T-cell (primary cell): ENCODE data around the gene HLX. TPM values are rescaled to one million over a fixed set of nuclear protein-coding genes. Genes with fewer than 3 reads are reported as not detected.

ENCODE experiments used
- ATAC-seq, 4 experiments: fragments of 200-7000 bp in 3 of 4; fragments of 150-1000 bp in 1 of 4; cut with Tn5 transposase; replicated peaks in 1 of 4; 1 replicate in 3 of 4; 2 replicates in 1 of 4; pipeline ENCODE4 v1.10.0; 2021; ENCODE audit warnings: moderate library complexity in 3 of 4, mild to moderate bottlenecking in 2 of 4, moderate number of reproducible peaks in 1 of 4
- CTCF ChIA-PET, 2 donors: fragments of 300-600 bp; sonication (Branson Sonifier 250); formaldehyde crosslinking; loops; one replicate each; lab custom pipeline; 2022; ENCODE audit warnings: antibody characterized with exemption in 2 of 2; lab: Charles Lee
- POLR2A ChIA-PET, 2 donors: fragments of 300-600 bp; sonication (Branson Sonifier 250); formaldehyde crosslinking; loops; one replicate each; lab custom pipeline; 2022; ENCODE audit warnings: antibody characterized with exemption in 2 of 2; lab: Charles Lee
- DNase-seq, 35 experiments: peaks; one replicate each; pipeline versions ENCODE4 v3.0.0 to v3.0.0-alpha.2; 2013 to 2023
- H3K27ac ChIP-seq: one replicate; pipeline ENCODE4 v1.5.1; 2013; ENCODE audit warnings: low read length
- H3K27me3 ChIP-seq, 2 experiments: replicated peaks in 1 of 2; 1 replicate in 1 of 2; 2 replicates in 1 of 2; pipeline versions ENCODE4 v1.6.1 to v1.7.0; 2013; ENCODE audit warnings: low read length in 1 of 2, mixed read lengths in 1 of 2; ENCODE audit not compliant: control insufficient read depth in 2 of 2, insufficient read depth in 2 of 2; ENCODE audit errors: extremely low read depth in 1 of 2
- H3K36me3 ChIP-seq, 2 donors: 1 replicate in 1 of 2; 2 replicates in 1 of 2; pipeline versions ENCODE4 v1.6.1 to v1.7.0; 2013; ENCODE audit warnings: low read length in 1 of 2; ENCODE audit not compliant: control insufficient read depth in 2 of 2, insufficient read depth in 1 of 2; ENCODE audit errors: extremely low read depth in 1 of 2
- H3K4me1 ChIP-seq, 2 experiments: 1 replicate in 1 of 2; 2 replicates in 1 of 2; pipeline versions ENCODE4 v1.6.1 to v1.7.0; 2013; ENCODE audit warnings: low read length in 2 of 2, mixed read lengths in 1 of 2; ENCODE audit not compliant: insufficient read depth in 2 of 2, control insufficient read depth in 1 of 2; ENCODE audit errors: extremely low read depth in 1 of 2
- H3K4me3 ChIP-seq, 2 donors: 1 replicate in 1 of 2; 2 replicates in 1 of 2; pipeline versions ENCODE4 v1.5.1 to v1.7.0; 2013; ENCODE audit warnings: mild to moderate bottlenecking in 2 of 2, low read length in 1 of 2, moderate library complexity in 1 of 2; ENCODE audit not compliant: control insufficient read depth in 1 of 2; ENCODE audit errors: extremely low read depth in 1 of 2
- H3K9me3 ChIP-seq: 2 replicates; pipeline ENCODE4 v1.7.0; 2013
- H3K27ac Mint-ChIP-seq, 2 donors: one replicate each; pipeline ENCODE4 v1.8.0; 2020 to 2021; ENCODE audit warnings: mild to moderate bottlenecking in 2 of 2, mixed read lengths in 2 of 2
- H3K27me3 Mint-ChIP-seq, 2 donors: one replicate each; pipeline ENCODE4 v1.8.0; 2021 to 2022; ENCODE audit warnings: mixed read lengths in 2 of 2
- H3K36me3 Mint-ChIP-seq: one replicate; pipeline ENCODE4 v1.8.0; 2021; ENCODE audit warnings: mixed read lengths
- H3K4me1 Mint-ChIP-seq, 3 donors: one replicate each; pipeline ENCODE4 v1.8.0; 2020 to 2022; ENCODE audit warnings: mixed read lengths in 3 of 3, mild to moderate bottlenecking in 1 of 3
- H3K4me3 Mint-ChIP-seq, 3 donors: one replicate each; pipeline ENCODE4 v1.8.0; 2020 to 2022; ENCODE audit warnings: mild to moderate bottlenecking in 3 of 3, mixed read lengths in 3 of 3, moderate library complexity in 3 of 3
- H3K9me3 Mint-ChIP-seq, 3 donors: one replicate each; pipeline ENCODE4 v1.8.0; 2020 to 2022; ENCODE audit warnings: mixed read lengths in 3 of 3
- WGBS: methylation state at CpG from one replicate; pipeline ENCODE4 v1.1.5; 2013; ENCODE audit warnings: missing lambda C conversion rate; ENCODE audit not compliant: insufficient coverage; 5-methylcytosine and 5-hydroxymethylcytosine counted together
- total RNA-seq, 35 experiments: library from RNA in 6 of 35; stranded (reverse) in 6 of 35; fragments of 120-200 nt in 1 of 35; gene quantifications; one replicate each; pipeline versions ENCODE4 v1.2.1 to v1.2.4 and lab custom pipeline; 2013 to 2026

HLX gene
- total RNA-seq (under 1 TPM in 4 of 5 donors, not detected in 1; 0.18 to 0.46 (median 0.37) TPM), total RNA-seq (lab: John Stamatoyannopoulos, UW) (0.04 to 3.6 (median 0.20) reads per million in 29 experiments)
- 0.06 TPM for total RNA-seq (2013)

GRCh38 chr1:220879076-220879508, at the start of gene HLX:
Gene HLX (plus strand): TSS chr1:220879443. CDS start chr1:220879858, 415 bp downstream.
- H3K9me3 Mint-ChIP-seq: no peaks in the 10 kb centered on the region
- H3K36me3 ChIP-seq: no peaks in the 10 kb centered on the region
- no peaks in the 10 kb centered on the region for H3K36me3 Mint-ChIP-seq
- H3K27me3 Mint-ChIP-seq: peaks cover 64 to 80% of the 10 kb centered on the region in 2 donors
- peak in 3 of 4 experiments; percentile 11 to 42 (median 37) for ATAC-seq
- POLR2A ChIA-PET: no interaction called here
- CTCF ChIA-PET: no interaction called here
- no peaks in the 10 kb centered on the region for H3K9me3 ChIP-seq
- peak in 3 of 35 experiments; percentile 10 to 54 (median 34) for DNase-seq
- peak within 1 kb of the TSS in 1 of 2 donors; percentile 39 for H3K27ac Mint-ChIP-seq
- H3K27me3 ChIP-seq: peaks cover 0 to 72% of the 10 kb centered on the region in 2 experiments
- no peak within 1 kb of the TSS for H3K27ac ChIP-seq
- peaks cover 4 to 28% of the 10 kb centered on the region in 2 experiments for H3K4me1 ChIP-seq
- peak within 1 kb of the TSS; percentile 10 to 52 for H3K4me3 ChIP-seq
- peaks cover 22 to 37% (median 36%) of the 10 kb centered on the region in 3 donors for H3K4me1 Mint-ChIP-seq
- 3% methylated on average over 17 of the region's 26 CpGs for WGBS
- peak within 1 kb of the TSS; percentile 65 to 82 (median 74) for H3K4me3 Mint-ChIP-seq

GRCh38 chr1:220833436-220833835, 45.8 kb upstream of the HLX start:
- no peaks in the 10 kb centered on the region for H3K9me3 Mint-ChIP-seq
- POLR2A ChIA-PET: no interaction called here

GRCh38 chr1:220834155-220834870, 44.9 kb upstream of the HLX start:
- Mint-ChIP-seq H3K27me3 (peaks cover 0 to 13% of the 10 kb centered on the region in 2 donors), H3K4me1 (no peaks in the 10 kb centered on the region), H3K9me3 (no peaks in the 10 kb centered on the region), H3K4me3 (no peak overlapping the region), H3K27ac (no peak overlapping the region), H3K36me3 (no peaks in the 10 kb centered on the region)
- H3K36me3 ChIP-seq: no peaks in the 10 kb centered on the region
- H3K27me3 ChIP-seq: no peaks in the 10 kb centered on the region
- H3K4me1 ChIP-seq: no peaks in the 10 kb centered on the region
- ATAC-seq: no peak
- CTCF ChIA-PET: interaction anchor here in 1 of 2 donors (0.6 kb wide), 1 partner anchor 11 kb away, joined by 3 read pairs; no protein-coding TSS in a partner anchor
- no peak for DNase-seq
- H3K27ac ChIP-seq: no peak overlapping the region
- POLR2A ChIA-PET: no interaction called here
- WGBS: 77% methylated on average over 1 of the region's 4 CpGs
- no peak overlapping the region for H3K4me3 ChIP-seq
- H3K9me3 ChIP-seq: no peaks in the 10 kb centered on the region

More at GRCh38 chr1:220833436-220833835, 45.8 kb upstream of the HLX start:
- no peak for ATAC-seq
- Mint-ChIP-seq H3K36me3 (no peaks in the 10 kb centered on the region), H3K27me3 (peaks cover 0 to 13% of the 10 kb centered on the region in 2 donors), H3K4me3 (no peak overlapping the region), H3K27ac (no peak overlapping the region), H3K4me1 (no peaks in the 10 kb centered on the region)
- no peaks in the 10 kb centered on the region for H3K27me3 ChIP-seq
- H3K4me1 ChIP-seq: no peaks in the 10 kb centered on the region
- no peaks in the 10 kb centered on the region for H3K36me3 ChIP-seq
- WGBS: 100% methylated on average over 2 of the region's 2 CpGs
- CTCF ChIA-PET: no interaction called here
- no peak overlapping the region for H3K27ac ChIP-seq
- H3K4me3 ChIP-seq: no peak overlapping the region
- DNase-seq: no peak
- no peaks in the 10 kb centered on the region for H3K9me3 ChIP-seq

DNA sequence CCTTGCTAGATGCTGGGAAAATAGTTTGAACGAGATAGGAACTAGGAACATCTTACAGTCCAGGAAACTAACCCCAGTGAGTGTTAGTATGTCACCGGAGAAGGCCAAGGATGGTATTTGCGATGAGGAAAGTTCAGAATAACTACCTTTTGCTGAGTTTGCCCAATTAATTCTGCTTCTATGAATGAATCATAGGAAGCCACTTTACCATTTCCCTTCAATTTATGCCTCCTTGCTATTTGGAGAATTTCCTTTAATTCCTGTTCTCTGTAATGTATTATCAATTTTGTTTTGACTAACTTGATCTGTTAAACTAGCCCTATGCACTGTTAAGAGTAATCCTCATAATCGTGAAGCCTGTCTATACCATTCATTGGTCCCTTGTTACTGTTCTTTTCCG, 40.7 kb upstream of the HLX start:
- Histone ChIP-seq H3K4me3 (no peak overlapping the region), H3K9me3 (no peaks in the 10 kb centered on the region), H3K27ac (no peak overlapping the region), H3K4me1 (no peaks in the 10 kb centered on the region), H3K36me3 (no peaks in the 10 kb centered on the region), H3K27me3 (peaks cover 0 to 2% of the 10 kb centered on the region in 2 experiments)
- no peaks in the 10 kb centered on the region for H3K4me1 Mint-ChIP-seq
- peaks cover 2 to 4% of the 10 kb centered on the region in 2 donors for H3K27me3 Mint-ChIP-seq
- no peaks in the 10 kb centered on the region for H3K36me3 Mint-ChIP-seq
- no peak overlapping the region for H3K4me3 Mint-ChIP-seq
- DNase-seq: no peak
- H3K9me3 Mint-ChIP-seq: no peaks in the 10 kb centered on the region
- ChIA-PET CTCF (no interaction called here), POLR2A (no interaction called here)
- H3K27ac Mint-ChIP-seq: no peak overlapping the region
- 75% methylated on average over 1 of the region's 5 CpGs for WGBS
- ATAC-seq: no peak

- Histone ChIP-seq H3K36me3 (no peaks in the 10 kb centered on the region), H3K27ac (no peak overlapping the region), H3K9me3 (no peaks in the 10 kb centered on the region), H3K4me1 (no peaks in the 10 kb centered on the region), H3K4me3 (no peak overlapping the region), H3K27me3 (peaks cover 0 to 2% of the 10 kb centered on the region in 2 experiments)
- WGBS: 69% methylated on average over 5 of the region's 5 CpGs
- Mint-ChIP-seq H3K9me3 (no peaks in the 10 kb centered on the region), H3K27ac (no peak overlapping the region), H3K4me1 (no peaks in the 10 kb centered on the region), H3K36me3 (no peaks in the 10 kb centered on the region), H3K4me3 (no peak overlapping the region), H3K27me3 (peaks cover 0 to 2% of the 10 kb centered on the region in 2 donors)
- DNase-seq (no peak), ATAC-seq (no peak)
- CTCF ChIA-PET: interaction anchor here in 1 of 2 donors (0.6 kb wide), 1 partner anchor 140 kb away, joined by 5 read pairs; no protein-coding TSS in a partner anchor
- POLR2A ChIA-PET: no interaction called here
Measured at GRCh38 chr1:220839474-220839873, 39.8 kb upstream of the HLX start.

DNA sequence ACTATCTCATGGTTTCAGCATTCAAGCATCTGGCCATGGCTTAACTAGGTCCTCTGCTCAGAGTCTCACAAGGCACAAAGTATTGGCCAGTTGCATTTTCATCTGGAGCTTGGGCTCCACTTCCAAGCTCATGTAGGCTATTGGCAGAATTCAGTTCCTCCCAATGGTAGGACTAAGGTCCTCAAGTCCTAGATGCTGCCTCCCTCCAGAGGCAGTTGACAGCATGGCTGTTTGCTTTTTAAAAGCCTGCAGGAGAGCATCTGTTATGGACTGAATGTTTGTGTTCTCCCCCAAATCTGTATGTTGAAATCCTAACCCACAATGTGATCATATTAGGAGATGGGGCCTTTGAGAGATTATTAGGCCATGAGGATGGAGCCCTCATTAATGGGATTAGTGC, 38.0 kb upstream of the HLX start:
- Mint-ChIP-seq H3K27me3 (peaks cover 0 to 2% of the 10 kb centered on the region in 2 donors), H3K4me1 (no peaks in the 10 kb centered on the region), H3K4me3 (no peak overlapping the region), H3K36me3 (no peaks in the 10 kb centered on the region), H3K27ac (no peak overlapping the region), H3K9me3 (no peaks in the 10 kb centered on the region)
- ChIA-PET POLR2A (no interaction called here), CTCF (no interaction called here)
- Histone ChIP-seq H3K4me3 (no peak overlapping the region), H3K9me3 (no peaks in the 10 kb centered on the region), H3K27ac (no peak overlapping the region), H3K4me1 (no peaks in the 10 kb centered on the region), H3K27me3 (peaks cover 0 to 2% of the 10 kb centered on the region in 2 experiments), H3K36me3 (no peaks in the 10 kb centered on the region)
- ATAC-seq (no peak), DNase-seq (no peak)
